Measurements from ENCODE around the gene IST1.

DNA sequence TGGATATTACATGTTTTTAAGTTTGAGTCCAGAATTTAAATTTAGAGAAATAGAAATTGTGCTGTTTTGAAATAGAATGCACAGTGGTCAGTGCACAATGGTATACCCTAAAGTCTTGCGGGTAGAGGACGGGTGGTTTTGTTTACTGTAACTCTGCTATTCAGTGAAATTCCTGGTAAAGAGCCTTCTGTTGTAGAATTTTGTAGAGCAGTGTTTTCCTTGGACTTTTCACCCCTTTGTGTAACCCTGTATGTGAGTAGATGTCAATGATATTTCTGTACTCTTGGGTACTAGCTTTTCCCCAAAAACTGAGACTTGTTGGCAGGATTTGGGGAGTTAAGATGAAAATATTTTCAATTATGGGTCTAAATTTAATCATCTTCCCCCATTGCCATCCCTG is 19.5 kb downstream of the IST1 start:
- TF ChIP-seq, protein P1, sequence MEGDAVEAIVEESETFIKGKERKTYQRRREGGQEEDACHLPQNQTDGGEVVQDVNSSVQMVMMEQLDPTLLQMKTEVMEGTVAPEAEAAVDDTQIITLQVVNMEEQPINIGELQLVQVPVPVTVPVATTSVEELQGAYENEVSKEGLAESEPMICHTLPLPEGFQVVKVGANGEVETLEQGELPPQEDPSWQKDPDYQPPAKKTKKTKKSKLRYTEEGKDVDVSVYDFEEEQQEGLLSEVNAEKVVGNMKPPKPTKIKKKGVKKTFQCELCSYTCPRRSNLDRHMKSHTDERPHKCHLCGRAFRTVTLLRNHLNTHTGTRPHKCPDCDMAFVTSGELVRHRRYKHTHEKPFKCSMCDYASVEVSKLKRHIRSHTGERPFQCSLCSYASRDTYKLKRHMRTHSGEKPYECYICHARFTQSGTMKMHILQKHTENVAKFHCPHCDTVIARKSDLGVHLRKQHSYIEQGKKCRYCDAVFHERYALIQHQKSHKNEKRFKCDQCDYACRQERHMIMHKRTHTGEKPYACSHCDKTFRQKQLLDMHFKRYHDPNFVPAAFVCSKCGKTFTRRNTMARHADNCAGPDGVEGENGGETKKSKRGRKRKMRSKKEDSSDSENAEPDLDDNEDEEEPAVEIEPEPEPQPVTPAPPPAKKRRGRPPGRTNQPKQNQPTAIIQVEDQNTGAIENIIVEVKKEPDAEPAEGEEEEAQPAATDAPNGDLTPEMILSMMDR (IDR thresholded peaks at IDR 0.05) = no peak
- TF ChIP-seq EP300 (IDR thresholded peaks at IDR 0.05) = no peak
- TF ChIP-seq POLR2A (IDR thresholded peaks at IDR 0.05) = no peak
- TF ChIP-seq POLR2AphosphoS5 (IDR thresholded peaks at IDR 0.05) = no peak

Measured in sigmoid colon (tissue), 4 donors.